Bronchial epithelial cell (primary cell): ENCODE results near the gene PRORP. TPM values are rescaled to one million over a fixed set of nuclear protein-coding genes. Genes with fewer than 3 reads are reported as not detected.

ENCODE experiments used
- DNase-seq: peaks from one replicate; pipeline ENCODE4 v3.0.0-alpha.2; 2010; ENCODE audit warnings: low read depth
- FAIRE-seq: peaks from 2 replicates; lab custom pipeline; 2011; peaks lifted over from hg19 to GRCh38; lab: Jason Lieb, UNC
- H3K27me3 ChIP-seq: 2 replicates; pipeline ENCODE4 v1.5.1; 2011; ENCODE audit warnings: low read length; ENCODE audit not compliant: control insufficient read depth, insufficient read depth
- H3K36me3 ChIP-seq: 2 replicates; pipeline ENCODE4 v1.5.1; 2011; ENCODE audit warnings: low read length; ENCODE audit not compliant: control insufficient read depth, insufficient read depth
- H3K4me3 ChIP-seq: 2 replicates; pipeline ENCODE4 v1.5.1; 2011; ENCODE audit warnings: mild to moderate bottlenecking, low read depth, low read length, control low read depth
- total RNA-seq: library from RNA; depleted of rRNA; stranded (reverse); fragments of >200 nt; gene quantifications from 2 replicates; pipeline ENCODE4 v1.2.1, GENCODE V29; 2014
- TF ChIP-seq, protein P1 (sequence below): IDR thresholded peaks from 2 replicates; pipeline ENCODE4 v1.5.1; 2011; ENCODE audit warnings: mild to moderate bottlenecking, moderate library complexity, low read length, control low read depth, inconsistent platforms; ENCODE audit not compliant: insufficient read depth, severe bottlenecking

Gene PRORP
- total RNA-seq, 1 donor from 2014 or later, result 24.5 TPM

DNA sequence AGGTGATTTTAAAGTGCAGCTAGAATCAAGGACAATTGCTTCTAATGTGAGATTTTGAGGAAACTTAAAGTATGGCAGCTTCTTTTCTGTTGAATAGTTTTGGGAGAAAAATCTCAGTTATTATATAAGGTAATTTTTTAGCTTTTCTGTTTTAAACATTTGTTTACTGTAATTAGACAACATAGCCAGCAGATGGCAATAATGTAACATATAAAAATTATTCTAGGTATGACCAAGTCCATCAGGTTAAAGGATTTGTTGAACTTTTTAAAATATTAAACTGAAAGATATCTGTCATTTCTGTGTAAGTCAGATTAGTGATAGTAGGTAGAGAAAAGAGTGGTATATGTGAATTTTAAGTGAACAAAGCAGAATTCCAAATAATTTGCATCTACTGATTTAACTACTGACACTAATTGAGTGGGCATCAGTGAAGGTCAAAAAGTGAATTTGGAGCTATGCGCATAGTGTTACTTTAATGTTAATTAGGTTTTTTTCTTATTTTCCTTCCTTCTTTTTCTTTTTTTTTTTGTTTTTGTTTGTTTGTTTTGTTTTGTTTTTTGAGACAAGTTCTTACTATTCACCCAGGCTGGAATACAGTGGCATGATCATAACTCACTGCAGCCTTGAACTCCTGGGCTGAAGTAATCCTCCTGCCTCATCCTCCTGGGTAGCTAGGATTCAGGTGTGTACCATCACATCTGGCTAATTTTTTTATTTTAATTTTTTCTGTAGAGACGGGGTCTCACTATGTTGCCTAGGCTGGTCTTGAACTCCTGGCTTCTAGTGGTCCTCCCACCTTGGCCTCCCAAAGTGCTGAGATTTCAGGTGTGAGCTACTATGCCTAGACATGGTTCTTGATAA lies 18.6 kb downstream of the PRORP start:
- no peak for DNase-seq
- H3K36me3 ChIP-seq, result peaks cover 1% of the 10 kb centered on the region
- TF ChIP-seq, protein P1, sequence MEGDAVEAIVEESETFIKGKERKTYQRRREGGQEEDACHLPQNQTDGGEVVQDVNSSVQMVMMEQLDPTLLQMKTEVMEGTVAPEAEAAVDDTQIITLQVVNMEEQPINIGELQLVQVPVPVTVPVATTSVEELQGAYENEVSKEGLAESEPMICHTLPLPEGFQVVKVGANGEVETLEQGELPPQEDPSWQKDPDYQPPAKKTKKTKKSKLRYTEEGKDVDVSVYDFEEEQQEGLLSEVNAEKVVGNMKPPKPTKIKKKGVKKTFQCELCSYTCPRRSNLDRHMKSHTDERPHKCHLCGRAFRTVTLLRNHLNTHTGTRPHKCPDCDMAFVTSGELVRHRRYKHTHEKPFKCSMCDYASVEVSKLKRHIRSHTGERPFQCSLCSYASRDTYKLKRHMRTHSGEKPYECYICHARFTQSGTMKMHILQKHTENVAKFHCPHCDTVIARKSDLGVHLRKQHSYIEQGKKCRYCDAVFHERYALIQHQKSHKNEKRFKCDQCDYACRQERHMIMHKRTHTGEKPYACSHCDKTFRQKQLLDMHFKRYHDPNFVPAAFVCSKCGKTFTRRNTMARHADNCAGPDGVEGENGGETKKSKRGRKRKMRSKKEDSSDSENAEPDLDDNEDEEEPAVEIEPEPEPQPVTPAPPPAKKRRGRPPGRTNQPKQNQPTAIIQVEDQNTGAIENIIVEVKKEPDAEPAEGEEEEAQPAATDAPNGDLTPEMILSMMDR, result no peak
- no peak for FAIRE-seq
- no peak overlapping the region for H3K4me3 ChIP-seq
- no peaks in the 10 kb centered on the region for H3K27me3 ChIP-seq

DNA sequence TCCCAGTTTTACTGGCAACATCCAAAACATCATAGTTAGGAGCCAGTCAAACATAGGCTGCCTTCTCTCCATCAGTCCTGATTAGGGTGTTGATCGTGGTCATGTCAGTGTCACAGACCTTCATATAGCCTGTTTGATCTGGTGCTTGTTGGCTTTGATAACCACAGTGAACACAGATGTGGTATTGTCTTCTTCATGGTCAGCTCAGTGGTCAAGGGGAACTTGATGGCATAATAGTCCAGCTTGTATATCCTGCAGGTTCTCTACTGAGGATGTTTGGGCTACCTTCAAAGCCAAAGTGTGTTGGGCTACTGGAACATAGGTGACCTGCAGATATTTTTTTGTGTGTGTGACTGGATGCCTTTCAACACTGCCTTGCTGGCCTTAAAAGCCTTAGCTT lies 21.7 kb downstream of the PRORP start:
- TF ChIP-seq, protein P1, result no peak
- H3K36me3 ChIP-seq, result peaks cover 1% of the 10 kb centered on the region
- DNase-seq (no peak), FAIRE-seq (no peak)
- no peak overlapping the region for H3K4me3 ChIP-seq
- H3K27me3 ChIP-seq, result no peaks in the 10 kb centered on the region

DNA sequence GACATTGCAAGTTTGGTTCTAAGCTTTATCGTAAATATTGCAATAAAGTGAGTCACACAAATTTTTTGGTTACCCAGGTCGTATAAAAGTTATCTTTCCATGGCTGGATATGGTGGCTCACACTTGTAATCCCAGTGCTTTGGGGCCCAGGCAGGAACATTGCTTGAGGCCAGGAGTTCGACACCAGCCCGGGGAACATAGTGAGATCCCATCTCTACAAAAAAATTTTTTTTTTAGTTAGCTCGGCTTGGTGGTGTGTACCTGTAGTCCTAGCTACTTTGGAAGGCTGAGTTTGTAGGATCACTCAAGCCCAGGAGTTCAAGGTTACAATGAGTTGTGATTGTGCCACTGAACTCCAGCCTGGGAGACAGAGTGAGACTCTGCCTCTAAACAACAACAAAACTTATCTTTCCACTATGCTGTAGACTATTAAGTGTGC lies 24.4 kb downstream of the PRORP start:
- Histone ChIP-seq H3K27me3 (no peaks in the 10 kb centered on the region), H3K36me3 (peaks cover 2% of the 10 kb centered on the region), H3K4me3 (no peak overlapping the region)
- DNase-seq (no peak), FAIRE-seq (no peak)
- TF ChIP-seq, protein P1, result no peak

GRCh38 chr14:35147186-35147585 lies 24.8 kb downstream of the PRORP start:
- Histone ChIP-seq H3K27me3 (no peaks in the 10 kb centered on the region), H3K4me3 (no peak overlapping the region), H3K36me3 (peaks cover 2% of the 10 kb centered on the region)
- FAIRE-seq (no peak), DNase-seq (no peak)
- TF ChIP-seq, protein P1, result no peak

DNA sequence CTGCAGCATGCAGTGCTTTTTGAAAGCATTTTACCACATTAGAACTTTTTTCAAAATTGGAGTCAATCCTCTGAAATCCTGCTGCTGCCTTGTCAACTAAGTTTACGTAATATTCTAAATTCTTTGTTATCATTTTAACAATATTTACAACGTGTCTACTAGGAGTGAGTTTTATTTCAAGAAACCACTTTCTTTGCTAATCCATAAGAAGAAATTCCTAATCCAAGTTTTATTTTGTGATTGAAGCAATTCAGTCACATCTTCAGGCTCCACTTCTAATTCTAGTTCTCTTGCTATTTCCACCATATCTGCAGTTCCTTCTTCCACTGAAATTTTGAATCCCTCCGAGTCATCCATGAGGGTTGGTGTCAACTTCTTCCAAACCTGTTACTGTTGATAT lies 25.4 kb downstream of the PRORP start:
- H3K4me3 ChIP-seq, result no peak overlapping the region
- no peaks in the 10 kb centered on the region for H3K27me3 ChIP-seq
- peaks cover 2% of the 10 kb centered on the region for H3K36me3 ChIP-seq
- DNase-seq, result no peak
- FAIRE-seq, result no peak
- TF ChIP-seq, protein P1, result no peak
